Liver (tissue), 3 donors: ENCODE measurements around the gene RETN.

ENCODE experiments used
- RXRA ChIP-seq, 2 donors: IDR thresholded peaks; 2 replicates each; pipeline ENCODE4 v1.6.1; 2017 to 2018; ENCODE audit warnings: antibody characterized with exemption in 2 of 2, mild to moderate bottlenecking in 1 of 2
- SP1 ChIP-seq: IDR thresholded peaks from 2 replicates; pipeline ENCODE4 v1.6.1; 2018; ENCODE audit warnings: antibody characterized with exemption, mild to moderate bottlenecking
- YY1 ChIP-seq: IDR thresholded peaks from 2 replicates; pipeline ENCODE4 v1.6.1; 2016; ENCODE audit warnings: antibody characterized with exemption, mild to moderate bottlenecking
- TF ChIP-seq, protein P1 (sequence below): fragments of 150-350 bp; IDR thresholded peaks from 2 replicates; pipeline ENCODE4 v1.5.1; 2017; ENCODE audit warnings: improper control_type of control experiment, low read depth, low read length; ENCODE audit not compliant: missing input control
- donor health status: healthy.
- donor health status: healthy.

DNA sequence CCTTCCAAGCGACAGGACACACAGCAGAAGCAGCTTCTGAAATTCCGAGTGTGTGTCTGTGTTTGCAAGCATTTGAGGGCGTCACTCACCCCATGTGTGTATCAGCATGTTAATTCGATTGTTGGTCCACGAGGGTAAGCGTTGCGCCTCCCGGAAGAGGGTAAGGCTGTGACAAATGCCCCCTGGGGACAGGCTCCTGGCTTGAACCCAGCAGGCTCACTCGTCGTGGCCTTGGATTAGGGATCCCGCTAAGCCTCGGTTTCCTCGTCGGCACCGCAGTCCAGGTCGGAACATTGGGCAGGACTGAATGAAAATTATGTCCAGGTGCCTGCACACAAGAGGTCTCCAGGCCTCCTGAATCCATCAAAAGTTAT is 32.5 kb upstream of the RETN start:
- TF ChIP-seq SP1 (no peak), YY1 (no peak), RXRA (IDR thresholded peaks at IDR 0.05) (no peak)
- TF ChIP-seq, protein P1, sequence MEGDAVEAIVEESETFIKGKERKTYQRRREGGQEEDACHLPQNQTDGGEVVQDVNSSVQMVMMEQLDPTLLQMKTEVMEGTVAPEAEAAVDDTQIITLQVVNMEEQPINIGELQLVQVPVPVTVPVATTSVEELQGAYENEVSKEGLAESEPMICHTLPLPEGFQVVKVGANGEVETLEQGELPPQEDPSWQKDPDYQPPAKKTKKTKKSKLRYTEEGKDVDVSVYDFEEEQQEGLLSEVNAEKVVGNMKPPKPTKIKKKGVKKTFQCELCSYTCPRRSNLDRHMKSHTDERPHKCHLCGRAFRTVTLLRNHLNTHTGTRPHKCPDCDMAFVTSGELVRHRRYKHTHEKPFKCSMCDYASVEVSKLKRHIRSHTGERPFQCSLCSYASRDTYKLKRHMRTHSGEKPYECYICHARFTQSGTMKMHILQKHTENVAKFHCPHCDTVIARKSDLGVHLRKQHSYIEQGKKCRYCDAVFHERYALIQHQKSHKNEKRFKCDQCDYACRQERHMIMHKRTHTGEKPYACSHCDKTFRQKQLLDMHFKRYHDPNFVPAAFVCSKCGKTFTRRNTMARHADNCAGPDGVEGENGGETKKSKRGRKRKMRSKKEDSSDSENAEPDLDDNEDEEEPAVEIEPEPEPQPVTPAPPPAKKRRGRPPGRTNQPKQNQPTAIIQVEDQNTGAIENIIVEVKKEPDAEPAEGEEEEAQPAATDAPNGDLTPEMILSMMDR: no peak
